ENCODE results near the gene SKP1.

DNA sequence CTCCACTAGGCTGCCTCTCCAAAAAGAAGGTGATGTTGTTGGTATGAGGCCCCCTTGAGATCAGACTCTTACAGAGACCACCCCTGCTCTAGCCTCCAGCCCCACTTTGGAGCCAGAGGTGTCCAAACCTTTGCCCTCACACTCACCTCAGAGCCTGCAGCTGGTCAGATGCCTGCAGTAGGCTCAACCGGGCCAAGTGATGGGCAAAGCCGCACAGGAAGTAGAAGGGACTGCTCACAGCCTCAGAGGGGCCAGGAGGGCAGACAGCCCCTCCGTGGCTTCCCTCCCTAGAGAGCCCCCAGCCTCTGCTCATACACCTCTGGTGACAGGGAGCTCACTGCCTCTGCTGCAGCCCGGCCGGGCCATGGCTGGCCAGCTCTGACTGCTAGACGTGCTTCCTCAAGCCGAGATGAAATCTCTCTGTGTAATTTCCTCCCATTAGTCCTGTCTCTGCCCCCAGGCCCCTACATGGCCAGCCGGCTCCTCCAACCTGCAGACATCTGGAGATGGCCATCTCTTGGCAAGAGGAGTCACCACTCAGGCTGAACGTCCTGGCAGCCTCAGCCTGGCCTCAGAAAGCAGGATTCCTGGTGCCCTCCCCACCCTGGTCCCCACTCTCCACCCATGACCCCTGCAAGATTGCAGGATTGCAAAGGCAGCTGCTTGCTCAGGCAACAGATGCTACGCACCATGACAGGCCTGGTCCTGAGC lies 69.6 kb downstream of the SKP1 start:
- TF ChIP-seq, protein P1, sequence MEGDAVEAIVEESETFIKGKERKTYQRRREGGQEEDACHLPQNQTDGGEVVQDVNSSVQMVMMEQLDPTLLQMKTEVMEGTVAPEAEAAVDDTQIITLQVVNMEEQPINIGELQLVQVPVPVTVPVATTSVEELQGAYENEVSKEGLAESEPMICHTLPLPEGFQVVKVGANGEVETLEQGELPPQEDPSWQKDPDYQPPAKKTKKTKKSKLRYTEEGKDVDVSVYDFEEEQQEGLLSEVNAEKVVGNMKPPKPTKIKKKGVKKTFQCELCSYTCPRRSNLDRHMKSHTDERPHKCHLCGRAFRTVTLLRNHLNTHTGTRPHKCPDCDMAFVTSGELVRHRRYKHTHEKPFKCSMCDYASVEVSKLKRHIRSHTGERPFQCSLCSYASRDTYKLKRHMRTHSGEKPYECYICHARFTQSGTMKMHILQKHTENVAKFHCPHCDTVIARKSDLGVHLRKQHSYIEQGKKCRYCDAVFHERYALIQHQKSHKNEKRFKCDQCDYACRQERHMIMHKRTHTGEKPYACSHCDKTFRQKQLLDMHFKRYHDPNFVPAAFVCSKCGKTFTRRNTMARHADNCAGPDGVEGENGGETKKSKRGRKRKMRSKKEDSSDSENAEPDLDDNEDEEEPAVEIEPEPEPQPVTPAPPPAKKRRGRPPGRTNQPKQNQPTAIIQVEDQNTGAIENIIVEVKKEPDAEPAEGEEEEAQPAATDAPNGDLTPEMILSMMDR (IDR thresholded peaks at IDR 0.05; ENCODE audit: low read depth, low read length): no peak
- TF ChIP-seq EZH2phosphoT487 (IDR thresholded peaks at IDR 0.05; ENCODE audit: low read depth): no peak
